HG03520 (cell line): ENCODE data around the gene CALHM5.
"Not testable (repeated sequence)": the region's sequence is repeated elsewhere in the genome, so short reads cannot be mapped to it uniquely, and the experiment has no call there.

Source experiments
- ATAC-seq: cut with Tn5 transposase; IDR thresholded peaks from one replicate; pipeline ENCODE4 v1.9.1; 2021; ENCODE audit warnings: mild to moderate bottlenecking, moderate library complexity; ENCODE audit not compliant: unreplicated experiment

Gene CALHM5, protein sequence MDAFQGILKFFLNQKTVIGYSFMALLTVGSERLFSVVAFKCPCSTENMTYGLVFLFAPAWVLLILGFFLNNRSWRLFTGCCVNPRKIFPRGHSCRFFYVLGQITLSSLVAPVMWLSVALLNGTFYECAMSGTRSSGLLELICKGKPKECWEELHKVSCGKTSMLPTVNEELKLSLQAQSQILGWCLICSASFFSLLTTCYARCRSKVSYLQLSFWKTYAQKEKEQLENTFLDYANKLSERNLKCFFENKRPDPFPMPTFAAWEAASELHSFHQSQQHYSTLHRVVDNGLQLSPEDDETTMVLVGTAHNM

DNA sequence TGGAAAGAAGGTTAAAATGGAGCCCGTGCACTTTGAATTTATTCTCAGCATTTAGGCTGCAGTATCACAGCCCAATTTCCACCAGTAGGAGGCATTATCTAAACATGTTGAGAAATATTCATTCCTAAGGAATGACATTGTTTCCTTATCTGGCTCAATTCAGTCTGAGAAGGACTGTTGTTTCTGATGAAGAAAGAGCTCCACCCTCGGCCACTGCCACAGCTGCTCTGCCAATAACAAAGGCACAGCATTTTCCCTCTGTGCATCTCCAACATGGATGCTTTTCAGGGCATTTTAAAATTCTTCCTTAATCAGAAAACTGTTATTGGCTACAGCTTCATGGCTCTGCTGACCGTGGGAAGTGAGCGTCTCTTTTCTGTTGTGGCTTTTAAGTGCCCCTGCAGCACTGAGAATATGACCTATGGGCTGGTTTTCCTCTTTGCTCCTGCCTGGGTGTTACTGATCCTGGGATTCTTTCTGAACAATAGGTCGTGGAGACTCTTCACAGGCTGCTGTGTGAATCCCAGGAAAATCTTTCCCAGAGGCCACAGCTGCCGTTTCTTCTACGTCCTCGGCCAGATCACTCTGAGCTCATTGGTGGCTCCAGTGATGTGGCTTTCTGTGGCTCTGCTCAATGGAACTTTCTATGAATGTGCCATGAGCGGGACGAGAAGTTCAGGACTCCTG lies at the start of gene CALHM5:
Gene CALHM5, plus strand, starts transcription at position 216 of the 687 bp plus-strand sequence. Its CDS starts 58 bp downstream, at position 274.
- ATAC-seq: no peak

DNA sequence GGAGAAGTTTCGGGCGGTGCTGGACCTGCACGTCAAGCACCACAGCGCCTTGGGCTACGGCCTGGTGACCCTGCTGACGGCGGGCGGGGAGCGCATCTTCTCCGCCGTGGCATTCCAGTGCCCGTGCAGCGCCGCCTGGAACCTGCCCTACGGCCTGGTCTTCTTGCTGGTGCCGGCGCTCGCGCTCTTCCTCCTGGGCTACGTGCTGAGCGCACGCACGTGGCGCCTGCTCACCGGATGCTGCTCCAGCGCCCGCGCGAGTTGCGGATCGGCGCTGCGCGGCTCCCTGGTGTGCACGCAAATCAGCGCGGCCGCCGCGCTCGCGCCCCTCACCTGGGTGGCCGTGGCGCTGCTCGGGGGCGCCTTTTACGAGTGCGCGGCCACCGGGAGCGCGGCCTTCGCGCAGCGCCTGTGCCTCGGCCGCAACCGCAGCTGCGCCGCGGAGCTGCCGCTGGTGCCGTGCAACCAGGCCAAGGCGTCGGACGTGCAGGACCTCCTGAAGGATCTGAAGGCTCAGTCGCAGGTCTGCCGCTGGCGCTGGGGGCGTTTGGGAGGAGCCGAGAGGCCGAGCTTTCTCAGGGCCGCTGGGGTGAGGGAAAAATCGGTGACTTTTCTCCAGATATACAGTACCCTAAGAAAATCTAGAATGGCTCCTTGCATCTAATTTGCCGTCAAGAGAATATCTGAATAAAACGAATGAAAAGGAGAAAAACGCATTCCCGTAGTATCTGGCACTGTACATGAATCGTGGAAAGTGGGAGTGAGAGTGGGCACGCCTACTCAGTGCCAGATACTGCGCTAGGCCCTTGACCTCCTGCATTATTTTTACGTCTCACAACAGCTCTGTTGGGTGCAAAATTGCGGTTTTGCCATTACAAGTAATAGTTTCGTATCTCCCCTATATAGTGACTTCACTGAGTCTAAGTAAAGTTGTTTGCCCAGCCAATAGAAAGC lies 49.2 kb upstream of the CALHM5 start:
- peak; percentile 83 for ATAC-seq

DNA sequence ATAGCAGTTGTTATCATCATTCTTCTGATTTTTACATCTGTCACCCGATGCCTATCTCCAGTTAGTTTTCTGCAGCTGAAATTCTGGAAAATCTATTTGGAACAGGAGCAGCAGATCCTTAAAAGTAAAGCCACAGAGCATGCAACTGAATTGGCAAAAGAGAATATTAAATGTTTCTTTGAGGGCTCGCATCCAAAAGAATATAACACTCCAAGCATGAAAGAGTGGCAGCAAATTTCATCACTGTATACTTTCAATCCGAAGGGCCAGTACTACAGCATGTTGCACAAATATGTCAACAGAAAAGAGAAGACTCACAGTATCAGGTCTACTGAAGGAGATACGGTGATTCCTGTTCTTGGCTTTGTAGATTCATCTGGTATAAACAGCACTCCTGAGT lies 48.1 kb upstream of the CALHM5 start:
- ATAC-seq: no peak

DNA sequence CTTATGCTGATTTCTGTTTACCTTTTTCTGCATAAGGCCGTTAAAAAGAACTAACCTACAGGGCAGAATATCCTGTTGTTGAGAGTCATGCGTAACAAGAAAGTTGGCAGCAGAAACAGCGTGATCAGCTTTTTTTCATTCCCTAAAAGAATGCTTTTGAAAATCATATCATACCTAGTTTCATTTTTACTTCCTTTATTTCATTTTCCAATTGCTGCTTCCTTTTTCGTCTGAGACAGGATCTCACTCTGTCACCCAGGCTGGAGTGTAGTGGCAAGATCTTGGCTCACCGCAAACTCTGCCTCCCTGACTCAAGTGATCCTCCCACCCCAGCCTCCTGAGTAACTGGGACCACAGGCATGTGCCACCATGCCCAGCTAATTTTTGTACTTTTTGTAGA lies 46.2 kb upstream of the CALHM5 start:
- ATAC-seq: no peak

DNA sequence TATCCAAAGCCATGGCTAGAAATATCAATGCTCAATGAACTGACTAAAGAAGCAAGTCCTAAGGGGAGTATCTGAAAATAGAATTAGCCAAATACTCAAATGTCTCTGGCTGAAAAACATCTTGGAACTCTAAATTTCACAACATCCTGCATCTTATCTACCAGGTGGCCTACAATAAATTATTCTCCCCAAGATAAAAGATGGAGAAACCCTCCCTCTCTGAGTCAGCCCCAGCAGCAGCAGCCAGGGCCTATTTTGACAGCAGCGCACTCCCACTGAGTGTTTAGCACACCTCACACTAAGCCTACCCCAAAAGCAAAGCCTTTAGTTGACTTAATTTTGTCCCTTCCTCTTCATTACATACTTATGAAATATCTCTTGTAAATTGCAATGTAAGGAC lies 44.3 kb upstream of the CALHM5 start:
- no peak for ATAC-seq

DNA sequence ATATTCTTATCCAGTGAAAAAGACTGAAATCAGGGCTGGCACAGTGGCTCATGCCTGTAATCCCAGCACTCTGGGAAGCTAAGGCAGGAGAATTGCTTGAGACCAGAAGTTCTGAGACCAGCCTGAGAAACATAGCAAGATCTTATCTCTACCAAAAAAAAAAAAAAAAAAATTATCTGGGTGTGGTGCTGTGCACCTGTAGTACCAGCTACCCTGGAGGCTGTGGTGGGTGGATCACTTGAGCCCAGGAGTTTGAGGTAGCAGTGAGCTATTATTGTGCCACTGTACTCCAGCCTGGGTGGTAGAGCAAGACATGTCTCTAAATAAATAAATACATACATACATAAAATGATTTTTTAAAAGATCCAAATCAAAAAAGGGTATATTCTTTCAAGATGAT lies 43.9 kb upstream of the CALHM5 start:
- no peak for ATAC-seq

DNA sequence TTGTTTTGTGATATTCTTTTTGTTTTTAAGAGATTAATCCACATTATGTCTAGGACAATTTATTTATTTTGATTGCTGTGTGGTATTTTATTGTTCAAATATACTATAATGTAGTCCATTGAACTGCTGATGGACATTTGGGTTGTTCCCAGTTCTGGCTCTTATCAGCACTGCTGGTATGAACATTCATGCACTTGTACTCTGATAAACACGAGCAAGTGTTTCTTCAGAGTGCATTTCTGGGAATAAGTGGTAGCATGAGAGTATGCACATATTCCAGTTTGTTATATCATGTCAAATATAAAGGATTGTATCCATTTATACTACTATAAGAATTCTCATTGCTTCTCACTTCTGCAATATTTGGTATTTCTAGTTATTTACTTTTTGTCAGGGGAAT lies 43.1 kb upstream of the CALHM5 start:
- ATAC-seq: no peak

DNA sequence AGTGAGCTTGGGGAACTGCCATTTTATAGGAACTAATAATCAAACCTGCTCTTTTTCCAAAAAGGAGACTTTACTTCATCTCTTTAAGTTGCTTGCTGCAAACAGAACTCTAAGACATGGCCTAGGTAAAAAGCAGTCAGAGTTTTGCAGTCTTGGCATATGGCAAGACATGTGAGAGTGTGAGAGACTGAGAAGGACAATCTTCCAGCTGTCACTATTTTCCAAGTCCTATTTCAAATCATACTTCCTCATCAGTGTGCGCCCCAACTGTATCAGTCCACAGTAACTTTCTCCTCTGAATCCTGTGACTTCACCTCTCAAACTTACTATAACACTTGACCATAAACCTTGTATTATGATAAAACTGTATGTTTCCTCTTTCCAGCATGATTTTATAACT lies 39.9 kb upstream of the CALHM5 start:
- ATAC-seq: no peak

DNA sequence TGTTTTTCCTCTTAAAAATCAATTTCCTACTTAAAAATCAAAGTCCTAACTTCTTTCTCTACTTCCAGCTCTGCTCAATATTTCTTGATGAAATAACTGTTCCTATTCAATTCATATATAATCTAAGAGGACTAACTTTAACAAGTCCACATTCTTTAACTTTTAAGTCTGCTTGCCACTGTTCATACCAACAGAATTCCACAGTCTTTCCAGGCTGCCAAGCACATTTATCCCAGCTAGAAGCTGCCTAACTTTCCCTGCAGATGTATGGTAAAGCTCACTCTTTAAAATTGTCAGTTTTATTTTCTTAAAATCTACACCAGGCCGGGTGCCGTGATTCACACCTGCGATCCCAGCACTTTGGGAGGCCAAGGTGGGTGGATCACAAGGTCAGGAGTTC lies 38.7 kb upstream of the CALHM5 start:
- no peak for ATAC-seq

DNA sequence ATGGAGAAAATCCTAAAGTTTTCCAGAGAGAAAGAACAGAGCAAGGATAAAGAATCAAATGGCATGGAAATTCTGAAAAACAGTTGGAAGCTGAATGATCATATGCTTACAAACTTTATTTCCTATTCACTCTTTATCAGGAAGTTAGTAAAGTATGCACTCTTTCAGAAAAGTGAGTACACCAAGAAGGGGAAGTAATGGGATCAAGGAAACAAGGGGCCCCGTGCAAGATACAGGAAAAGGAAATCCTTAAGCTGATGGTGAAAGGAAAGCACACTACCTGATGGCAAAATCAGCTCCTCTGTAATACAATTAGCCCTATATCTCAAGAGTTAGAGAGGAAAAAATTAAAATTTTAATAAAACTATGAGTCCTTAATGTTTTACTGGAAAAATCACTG lies 36.3 kb upstream of the CALHM5 start:
- no peak for ATAC-seq

DNA sequence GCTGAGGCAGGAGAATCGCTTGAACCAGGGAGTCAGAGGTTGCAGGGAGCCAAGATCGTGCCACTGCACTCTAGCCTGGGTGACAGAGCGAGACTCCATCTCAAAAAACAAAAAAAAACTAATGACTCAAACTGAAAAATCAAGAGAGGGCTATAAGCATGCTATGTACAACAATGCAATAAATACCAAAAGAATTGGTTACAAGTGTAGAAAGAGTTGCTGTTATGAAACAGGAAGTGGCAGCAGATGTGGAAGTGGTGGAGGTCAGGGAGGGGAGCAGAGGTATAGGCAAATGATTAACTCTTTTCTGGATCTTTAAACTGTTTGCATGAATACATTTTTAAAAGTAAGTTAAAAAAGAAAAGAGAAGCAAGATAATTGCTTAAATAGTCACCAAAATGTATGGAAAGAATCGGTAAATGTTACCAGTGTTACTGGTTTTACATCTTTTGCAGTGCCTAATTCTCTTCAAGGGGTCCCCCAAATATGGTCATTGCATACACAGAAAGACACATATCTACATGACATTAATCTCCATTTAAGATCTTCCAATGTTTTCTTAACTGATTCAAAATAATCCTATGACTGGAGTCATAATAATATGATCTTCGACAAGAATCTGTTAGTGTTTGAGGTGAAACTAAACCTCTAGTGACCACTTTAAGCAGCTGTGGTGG lies 35.3 kb upstream of the CALHM5 start:
- ATAC-seq: peak; percentile 100

DNA sequence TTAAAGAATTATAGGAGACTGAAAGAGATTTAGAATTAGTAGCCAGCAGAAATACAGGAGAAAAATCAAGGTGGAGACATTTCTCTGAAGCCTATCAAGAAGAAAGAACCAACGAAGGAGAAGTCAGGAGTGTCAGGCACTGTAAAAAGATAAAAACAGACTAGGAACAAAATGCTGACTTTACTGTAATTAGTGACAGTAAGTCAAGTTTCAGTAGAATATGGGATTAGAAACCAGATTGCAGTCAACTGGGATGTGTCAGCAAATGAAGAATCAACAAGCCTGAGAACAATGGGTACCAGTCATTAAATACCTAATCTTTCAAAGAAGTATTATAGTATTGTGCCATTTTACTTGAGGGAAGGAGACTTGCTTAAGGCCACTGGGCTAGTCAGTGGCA lies 28.7 kb upstream of the CALHM5 start:
- ATAC-seq: no peak

DNA sequence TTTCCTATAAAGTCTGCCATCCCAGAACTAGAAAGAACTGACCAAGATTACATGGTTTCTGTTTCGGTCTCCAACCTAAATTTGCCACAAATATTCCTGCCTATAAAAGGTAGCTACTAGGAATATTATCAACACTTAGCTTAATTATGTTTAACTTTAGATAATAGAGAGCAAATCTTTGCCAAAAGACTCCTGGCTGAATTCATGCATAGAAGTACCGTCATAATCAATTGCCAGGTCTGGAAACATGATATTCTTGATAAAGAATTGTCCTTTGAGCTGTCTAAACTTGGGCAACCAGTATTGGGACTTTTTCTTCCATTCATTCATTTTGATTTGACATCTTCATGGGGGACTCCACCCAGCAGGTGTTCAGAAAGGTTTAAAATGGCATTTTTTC lies 27.8 kb upstream of the CALHM5 start:
- no peak for ATAC-seq

DNA sequence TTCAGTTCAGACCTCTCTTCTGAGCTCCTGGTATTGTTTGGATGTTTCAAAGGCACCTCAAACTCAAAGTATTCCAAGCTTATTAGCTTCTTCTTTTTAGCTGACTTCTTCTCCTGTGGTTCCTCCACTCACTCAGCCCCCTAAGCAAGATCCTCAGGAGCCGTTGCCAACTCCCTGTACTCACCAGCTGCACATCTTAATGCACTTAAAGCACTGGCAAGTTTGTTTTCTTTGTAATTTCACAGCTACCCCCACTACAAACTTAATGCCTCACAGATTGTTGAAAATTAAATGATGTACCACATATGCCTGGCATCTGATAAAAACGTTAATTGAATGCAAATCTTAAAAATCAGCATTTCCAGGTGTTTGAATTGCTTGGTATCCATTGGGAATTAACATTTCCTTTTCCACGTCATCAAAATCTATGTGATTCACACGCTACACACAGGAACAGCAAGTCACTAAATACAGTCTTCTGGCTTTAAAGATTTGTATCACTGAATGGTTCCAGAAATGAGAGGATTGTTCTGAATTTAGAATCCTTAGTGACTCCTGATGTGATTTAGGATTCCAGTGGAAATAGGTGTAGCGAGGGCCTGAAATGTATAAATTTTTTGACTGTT lies 25.8 kb upstream of the CALHM5 start:
- ATAC-seq: no peak

DNA sequence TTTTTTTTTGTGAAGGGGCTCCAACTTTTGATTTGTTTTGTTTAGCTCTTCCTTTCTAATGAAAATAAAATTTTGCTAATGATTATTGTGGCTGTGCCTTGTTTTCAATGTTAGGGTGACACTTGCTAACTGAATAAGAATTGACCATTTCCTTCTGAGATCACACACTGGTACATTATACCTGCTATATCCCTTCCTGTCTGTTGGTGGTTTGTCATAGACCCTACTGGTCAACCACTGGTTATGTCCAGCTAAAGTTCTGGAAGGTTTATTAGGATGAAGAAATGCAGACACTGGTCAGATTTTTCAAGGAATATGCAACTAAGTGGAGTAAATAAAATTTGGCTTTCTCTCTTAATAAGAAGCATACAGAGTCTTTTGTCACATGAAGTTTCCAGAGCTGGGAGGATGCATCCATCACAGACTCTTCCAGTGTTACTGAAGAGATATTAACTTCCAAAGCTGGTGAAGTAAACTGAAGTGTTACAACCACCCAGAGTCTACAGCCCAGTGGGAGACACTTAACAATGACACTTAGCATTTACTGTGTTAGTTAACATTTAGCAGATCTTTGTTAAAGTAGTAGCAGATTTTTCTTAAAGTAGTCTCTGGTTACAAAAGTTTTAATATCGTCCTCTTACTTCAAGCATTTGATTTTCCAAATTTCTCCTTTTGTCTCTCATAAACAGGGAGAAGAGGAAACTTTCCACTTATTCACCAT lies 19.7 kb upstream of the CALHM5 start:
- ATAC-seq: no peak

DNA sequence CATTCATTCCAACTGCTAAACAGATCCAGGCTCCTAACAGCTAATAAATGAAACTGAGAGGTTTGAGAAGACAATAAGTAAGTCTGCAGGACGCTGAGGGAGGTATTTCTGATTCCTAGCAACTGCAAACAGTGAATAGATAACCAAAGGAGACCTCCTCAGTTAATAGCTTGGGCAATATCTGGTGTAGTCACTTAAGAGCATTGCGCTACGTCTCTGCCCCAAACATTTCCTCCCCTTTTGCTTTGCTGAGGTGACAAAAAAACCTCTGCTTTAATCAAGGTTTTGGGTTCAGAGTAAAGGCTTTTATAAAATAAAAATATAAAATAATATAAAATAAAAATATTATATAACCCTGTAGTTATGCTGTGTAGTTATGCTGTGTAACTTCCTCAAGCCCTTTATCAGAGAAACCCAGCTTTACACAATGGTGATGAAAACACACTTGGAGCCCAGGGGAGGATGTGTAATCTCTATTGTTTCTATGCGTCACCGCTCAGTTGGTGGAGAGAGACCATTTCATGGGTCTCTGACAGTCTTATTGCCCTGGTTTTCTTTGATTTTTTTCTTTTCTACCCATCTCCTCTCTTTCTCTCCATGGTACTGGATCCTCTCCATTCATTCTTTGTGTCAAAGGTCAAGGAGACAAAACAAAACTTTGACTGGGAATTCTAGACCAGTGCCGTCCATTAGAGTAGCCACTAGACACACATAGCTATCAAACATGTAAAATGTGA lies 18.9 kb upstream of the CALHM5 start:
- ATAC-seq: no peak

DNA sequence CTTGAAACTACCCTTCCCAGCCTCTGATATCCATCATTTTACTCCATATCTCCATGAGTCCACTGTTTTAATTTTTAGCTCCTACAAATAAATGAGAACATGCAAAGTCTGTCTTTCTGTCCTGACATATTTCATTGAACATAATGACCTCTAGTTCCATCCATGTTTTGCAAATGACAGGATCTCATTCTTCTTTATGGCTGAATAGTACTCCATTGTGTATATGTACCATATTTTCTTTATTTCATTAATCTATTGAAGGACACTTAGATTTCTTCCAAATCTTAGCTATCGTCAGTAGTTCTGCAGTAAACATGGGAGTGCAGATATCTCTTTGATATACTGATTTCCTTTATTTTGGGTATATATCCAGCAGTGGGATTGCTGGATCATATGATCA lies 16.3 kb upstream of the CALHM5 start:
- ATAC-seq: not testable (repeated sequence)

DNA sequence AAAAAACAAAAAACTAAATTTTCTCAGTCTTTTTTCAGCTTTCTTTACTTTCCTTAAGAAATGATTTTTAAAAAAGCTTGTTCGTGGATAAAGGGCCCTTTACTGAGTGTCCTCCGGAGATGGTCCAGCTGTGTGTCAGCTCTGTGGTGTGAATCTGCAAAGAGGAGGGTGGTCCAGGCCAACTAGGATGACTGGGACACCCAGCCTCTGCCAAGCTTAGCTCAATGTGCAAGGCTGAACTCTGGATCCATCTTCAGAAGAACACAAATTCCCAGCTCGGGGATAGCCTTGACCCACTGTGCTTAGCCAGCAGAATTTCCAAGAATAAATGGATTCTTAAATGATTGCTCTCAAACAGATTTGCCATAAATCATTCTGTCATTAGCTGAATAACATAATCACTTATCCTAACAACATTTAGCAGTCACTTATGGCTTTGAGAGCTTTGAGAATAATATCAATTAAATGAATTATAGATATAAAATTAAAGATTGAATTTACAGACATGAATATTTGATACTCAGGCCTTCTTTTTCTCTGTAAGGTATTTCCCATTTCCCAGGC lies 14.2 kb upstream of the CALHM5 start:
- no peak for ATAC-seq

DNA sequence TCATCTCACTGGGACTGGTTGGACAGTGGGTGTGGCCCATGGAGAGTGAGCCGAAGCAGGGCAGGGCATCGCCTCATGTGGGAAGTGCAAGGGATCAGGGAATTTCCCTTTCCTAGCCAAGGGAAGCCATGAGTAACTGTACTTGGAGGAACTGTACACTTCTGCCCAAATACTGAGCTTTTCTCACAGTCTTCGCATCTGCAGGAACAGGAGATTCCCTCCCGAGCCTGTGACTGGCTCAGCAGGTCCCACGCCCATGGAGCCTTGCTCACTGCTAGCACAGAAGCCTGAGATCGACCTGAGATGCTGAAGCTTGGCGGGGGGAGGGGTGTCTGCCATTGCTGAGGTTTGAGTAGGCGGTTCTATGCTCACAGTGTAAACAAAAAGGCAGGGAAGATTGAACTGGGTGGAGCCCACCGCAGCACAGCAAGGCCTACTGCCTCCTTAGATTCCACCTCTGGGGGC lies 10.4 kb upstream of the CALHM5 start:
- no peak for ATAC-seq
